Measurements from ENCODE around the gene KRTAP10-12.

Gene KRTAP10-12

DNA sequence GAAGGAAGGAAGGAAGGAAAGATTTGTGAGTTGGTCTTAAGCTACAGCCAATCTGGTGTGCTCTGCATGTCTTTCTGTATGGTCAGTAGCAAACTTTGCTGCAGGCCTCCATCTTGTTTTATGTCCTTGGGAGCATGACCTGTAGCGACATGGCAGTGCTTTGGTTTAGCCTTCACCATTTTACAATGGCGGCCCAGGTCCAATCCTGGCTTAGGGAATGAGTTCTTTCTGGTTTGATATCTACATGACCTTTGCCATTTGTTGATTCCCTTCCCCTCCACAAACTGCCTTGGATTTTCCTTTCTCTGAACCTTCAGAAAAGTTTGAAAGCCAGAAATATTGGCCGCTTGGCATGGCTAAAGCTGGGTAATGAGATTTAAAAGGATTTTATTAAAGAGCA lies 44.9 kb downstream of the KRTAP10-12 start:
- DNase-seq (ENCODE audit: low read depth), result no peak
- H3K4me3 ChIP-seq (ENCODE audit: low read depth, low read length), result no peak overlapping the region
- TF ChIP-seq, protein P1, sequence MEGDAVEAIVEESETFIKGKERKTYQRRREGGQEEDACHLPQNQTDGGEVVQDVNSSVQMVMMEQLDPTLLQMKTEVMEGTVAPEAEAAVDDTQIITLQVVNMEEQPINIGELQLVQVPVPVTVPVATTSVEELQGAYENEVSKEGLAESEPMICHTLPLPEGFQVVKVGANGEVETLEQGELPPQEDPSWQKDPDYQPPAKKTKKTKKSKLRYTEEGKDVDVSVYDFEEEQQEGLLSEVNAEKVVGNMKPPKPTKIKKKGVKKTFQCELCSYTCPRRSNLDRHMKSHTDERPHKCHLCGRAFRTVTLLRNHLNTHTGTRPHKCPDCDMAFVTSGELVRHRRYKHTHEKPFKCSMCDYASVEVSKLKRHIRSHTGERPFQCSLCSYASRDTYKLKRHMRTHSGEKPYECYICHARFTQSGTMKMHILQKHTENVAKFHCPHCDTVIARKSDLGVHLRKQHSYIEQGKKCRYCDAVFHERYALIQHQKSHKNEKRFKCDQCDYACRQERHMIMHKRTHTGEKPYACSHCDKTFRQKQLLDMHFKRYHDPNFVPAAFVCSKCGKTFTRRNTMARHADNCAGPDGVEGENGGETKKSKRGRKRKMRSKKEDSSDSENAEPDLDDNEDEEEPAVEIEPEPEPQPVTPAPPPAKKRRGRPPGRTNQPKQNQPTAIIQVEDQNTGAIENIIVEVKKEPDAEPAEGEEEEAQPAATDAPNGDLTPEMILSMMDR (IDR thresholded peaks at IDR 0.05; ENCODE audit: insufficient read depth, low read depth, low read length, missing control alignments), result no peak

DNA sequence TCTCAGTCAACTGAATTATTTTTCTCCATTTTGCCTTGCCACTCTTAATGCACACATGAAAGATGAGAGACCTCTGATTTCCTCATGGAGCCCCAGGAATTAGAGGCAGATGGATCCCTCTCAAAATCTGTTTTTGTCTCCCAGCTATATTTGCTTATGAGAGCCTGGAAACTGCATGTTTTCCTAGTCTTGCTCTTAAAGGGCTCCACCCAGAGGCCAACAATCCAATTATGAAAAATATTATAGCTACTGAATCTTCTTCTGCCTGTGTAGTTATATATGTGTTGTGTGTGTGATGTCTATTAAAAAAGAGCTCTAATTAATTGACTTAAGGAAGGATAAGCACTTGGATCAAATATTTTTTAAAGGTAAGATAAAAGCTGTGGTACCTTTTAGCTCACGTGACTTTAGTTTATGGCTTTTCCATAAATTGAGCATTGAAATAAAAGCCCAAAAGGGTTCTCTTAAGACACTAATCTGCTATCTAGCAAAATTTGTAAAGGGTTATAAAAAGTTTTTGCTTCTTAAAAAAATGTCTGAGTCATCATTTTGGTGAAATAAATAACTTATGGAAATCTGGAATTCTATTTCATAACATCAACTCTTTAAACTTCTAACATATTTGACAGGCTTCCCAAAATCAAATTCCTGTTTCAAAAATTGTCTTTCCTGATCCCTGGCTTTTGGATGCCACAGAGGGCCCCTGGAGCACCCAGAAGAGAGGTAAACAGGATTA lies 45.6 kb downstream of the KRTAP10-12 start:
- DNase-seq (ENCODE audit: low read depth), result no peak
- TF ChIP-seq, protein P1 (IDR thresholded peaks at IDR 0.05; ENCODE audit: insufficient read depth, low read depth, low read length, missing control alignments), result peak; percentile 3
- H3K4me3 ChIP-seq (ENCODE audit: low read depth, low read length), result no peak overlapping the region

All from GM12865 (cell line).